Measurements from ENCODE around the gene SEPTIN12. TPM values are rescaled to one million over a fixed set of nuclear protein-coding genes. Genes with fewer than 3 reads are reported as not detected.
A peak's percentile ranks its signal among the peaks of the same experiment; 100 is the strongest.

The SEPTIN12 gene
- total and polyA plus RNA-seq, 2 donors: not detected

DNA sequence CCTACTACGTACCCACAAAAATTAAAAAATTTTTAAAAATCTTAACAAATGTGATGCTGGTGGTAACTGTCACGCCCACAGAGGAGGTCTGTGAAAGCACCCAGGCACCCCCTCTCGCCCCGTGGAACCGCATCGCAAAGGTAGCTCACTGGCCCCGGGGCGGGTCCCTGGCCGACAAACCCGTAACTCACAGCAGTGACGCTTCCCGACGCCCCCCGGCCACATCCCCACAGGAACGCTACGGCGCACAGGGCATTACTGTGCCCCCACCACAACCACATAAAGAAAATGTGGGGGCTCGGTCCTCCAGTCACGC is 54.4 kb downstream of the SEPTIN12 start:
- under 1% methylated on average over 19 of the region's 19 CpGs for WGBS
- no peak for DNase-seq (ENCODE audit: extremely low spot score)
- Histone ChIP-seq H3K4me3 (ENCODE audit: low read depth, low read length) (peak overlapping the region; percentile 98), H3K27ac (ENCODE audit: low read depth) (no peak overlapping the region), H3K36me3 (ENCODE audit: insufficient read depth) (no peaks in the 10 kb centered on the region), H3K4me1 (ENCODE audit: insufficient read depth) (no peaks in the 10 kb centered on the region)

DNA sequence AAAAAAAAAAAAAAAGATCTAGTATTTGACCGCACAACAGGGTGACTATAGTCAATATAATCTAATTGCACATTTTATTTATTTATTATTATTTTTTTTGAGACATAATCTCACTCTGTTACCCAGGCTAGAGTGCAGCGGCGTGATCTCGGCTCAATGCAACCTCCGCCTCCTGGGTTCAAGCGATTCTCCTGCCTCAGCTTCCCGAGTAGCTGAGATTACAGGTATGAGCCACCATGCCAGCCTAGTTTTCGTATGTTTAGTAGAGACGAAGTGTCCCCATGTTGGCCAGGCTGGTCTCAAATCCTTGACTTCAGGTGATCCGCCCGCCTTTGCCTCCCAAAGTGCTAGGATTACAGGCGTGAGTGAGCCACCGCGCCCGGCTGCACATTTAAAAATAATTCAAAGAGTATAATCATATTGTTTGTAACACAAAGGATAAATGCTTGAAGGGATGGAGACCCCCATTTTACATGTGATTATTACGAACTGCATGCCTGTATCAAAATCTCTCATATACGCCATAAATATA is 54.9 kb downstream of the SEPTIN12 start:
- Histone ChIP-seq H3K4me1 (ENCODE audit: insufficient read depth) (no peaks in the 10 kb centered on the region), H3K4me3 (ENCODE audit: low read depth, low read length) (peak overlapping the region; percentile 98), H3K36me3 (ENCODE audit: insufficient read depth) (no peaks in the 10 kb centered on the region), H3K27ac (ENCODE audit: low read depth) (no peak overlapping the region)
- DNase-seq (ENCODE audit: extremely low spot score): no peak
- WGBS: 25% methylated on average over 17 of the region's 17 CpGs

DNA sequence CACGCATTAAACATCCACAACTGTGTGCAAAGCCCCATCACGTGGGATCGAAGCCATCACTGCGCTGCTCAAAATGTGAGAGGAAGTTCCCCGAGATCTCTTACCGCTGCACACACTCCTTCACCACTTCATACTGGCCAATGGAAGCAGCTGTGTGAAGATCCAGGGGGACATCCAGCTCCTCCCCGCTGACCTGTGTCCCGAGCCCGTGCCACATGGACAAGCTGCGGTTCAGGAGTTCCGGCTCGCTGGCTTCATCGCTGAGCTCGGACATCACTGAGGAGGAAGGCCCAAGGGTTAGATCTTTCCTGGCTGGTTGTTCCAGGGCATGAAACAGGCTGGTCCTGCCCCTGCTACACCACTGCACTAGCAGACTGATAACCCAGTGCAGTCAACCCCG is 58.3 kb downstream of the SEPTIN12 start:
- no peaks in the 10 kb centered on the region for H3K4me1 ChIP-seq (ENCODE audit: insufficient read depth)
- 93% methylated on average over 15 of the region's 15 CpGs for WGBS
- H3K36me3 ChIP-seq (ENCODE audit: insufficient read depth): no peaks in the 10 kb centered on the region
- H3K27ac ChIP-seq (ENCODE audit: low read depth): no peak overlapping the region
- DNase-seq (ENCODE audit: extremely low spot score): no peak
- H3K4me3 ChIP-seq (ENCODE audit: low read depth, low read length): no peak overlapping the region

DNA sequence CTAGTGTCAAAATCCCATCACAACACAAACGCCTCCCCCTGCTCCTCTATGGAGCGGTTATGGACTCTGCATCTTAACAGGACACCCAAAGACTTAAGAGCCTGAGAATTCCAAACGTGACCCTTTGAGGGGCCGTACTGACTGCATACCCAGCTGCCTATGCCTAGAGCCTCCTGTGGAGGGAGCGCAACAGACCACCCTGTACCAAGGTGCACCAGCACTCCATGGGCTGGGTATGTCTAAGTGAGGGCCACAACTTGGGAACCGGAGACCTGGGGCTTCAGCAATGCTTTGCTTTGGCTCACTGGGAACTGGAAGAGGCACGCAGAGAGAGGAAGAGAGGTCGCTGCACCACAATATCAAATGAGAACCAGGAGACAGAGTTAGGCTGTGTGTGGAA is 59.5 kb downstream of the SEPTIN12 start:
- 95% methylated on average over 8 of the region's 8 CpGs for WGBS
- Histone ChIP-seq H3K36me3 (ENCODE audit: insufficient read depth) (no peaks in the 10 kb centered on the region), H3K4me3 (ENCODE audit: low read depth, low read length) (no peak overlapping the region), H3K27ac (ENCODE audit: low read depth) (no peak overlapping the region), H3K4me1 (ENCODE audit: insufficient read depth) (no peaks in the 10 kb centered on the region)
- no peak for DNase-seq (ENCODE audit: extremely low spot score)

Small RNAs within 50 kb of the gene (small RNA-seq; reads per million reads assigned to genes)
- not detected for gene RF00017

Other genes starting within 250 kb of the SEPTIN12 start
- gene CDIP1, start 249.6 kb downstream of the SEPTIN12 start, total RNA-seq: 6.2 TPM
- gene CDIP1, start 249.6 kb downstream of the SEPTIN12 start, polyA plus RNA-seq: 28.7 TPM
- 0.11 TPM for gene C16orf96, start 232.0 kb downstream of the SEPTIN12 start, total RNA-seq
- 0.04 TPM for gene C16orf96, start 232.0 kb downstream of the SEPTIN12 start, polyA plus RNA-seq
- 2.3 TPM for gene UBALD1, start 173.5 kb downstream of the SEPTIN12 start, total RNA-seq
- gene UBALD1, start 173.5 kb downstream of the SEPTIN12 start, polyA plus RNA-seq: 37.9 TPM
- gene MGRN1, start 163.5 kb downstream of the SEPTIN12 start, total RNA-seq: 22.5 TPM
- gene MGRN1, start 163.5 kb downstream of the SEPTIN12 start, polyA plus RNA-seq: 34.9 TPM
- 17.0 TPM for gene NUDT16L1, start 94.8 kb downstream of the SEPTIN12 start, total RNA-seq
- gene NUDT16L1, start 94.8 kb downstream of the SEPTIN12 start, polyA plus RNA-seq: 38.4 TPM
- 22.1 TPM for gene ANKS3, start 54.1 kb downstream of the SEPTIN12 start, total RNA-seq
- 21.6 TPM for gene ANKS3, start 54.1 kb downstream of the SEPTIN12 start, polyA plus RNA-seq
- gene DNAAF8, start 53.8 kb downstream of the SEPTIN12 start, total RNA-seq: 1.3 TPM
- 1.3 TPM for gene DNAAF8, start 53.8 kb downstream of the SEPTIN12 start, polyA plus RNA-seq
- 9.9 TPM for gene ZNF500, start 21.2 kb downstream of the SEPTIN12 start, total RNA-seq
- 14.4 TPM for gene ZNF500, start 21.2 kb downstream of the SEPTIN12 start, polyA plus RNA-seq
- gene SMIM22, start 7.0 kb upstream of the SEPTIN12 start, total RNA-seq: 13.4 TPM
- 52.2 TPM for gene SMIM22, start 7.0 kb upstream of the SEPTIN12 start, polyA plus RNA-seq
- gene ROGDI, start 14.3 kb upstream of the SEPTIN12 start, total RNA-seq: 8.5 TPM
- gene ROGDI, start 14.3 kb upstream of the SEPTIN12 start, polyA plus RNA-seq: 45.1 TPM
- gene GLYR1, start 58.9 kb upstream of the SEPTIN12 start, total RNA-seq: 44.4 TPM
- 60.3 TPM for gene GLYR1, start 58.9 kb upstream of the SEPTIN12 start, polyA plus RNA-seq
- 14.1 TPM for gene UBN1, start 59.1 kb upstream of the SEPTIN12 start, total RNA-seq
- gene UBN1, start 59.1 kb upstream of the SEPTIN12 start, polyA plus RNA-seq: 17.5 TPM
- 10.1 TPM for gene PPL, start 148.8 kb upstream of the SEPTIN12 start, total RNA-seq
- gene PPL, start 148.8 kb upstream of the SEPTIN12 start, polyA plus RNA-seq: 55.0 TPM
- gene SEC14L5, start 170.0 kb upstream of the SEPTIN12 start, total RNA-seq: 0.42 TPM
- gene SEC14L5, start 170.0 kb upstream of the SEPTIN12 start, polyA plus RNA-seq: 0.48 TPM
- gene NAGPA, start 245.6 kb upstream of the SEPTIN12 start, total RNA-seq: 5.5 TPM
- 17.5 TPM for gene NAGPA, start 245.6 kb upstream of the SEPTIN12 start, polyA plus RNA-seq